ENCODE measurements around the gene SLC23A2.

Gene SLC23A2

GRCh38 chr20:4811661-4812181 is 189.6 kb downstream of the SLC23A2 start:
- TF ChIP-seq MYC (IDR thresholded peaks at IDR 0.05; ENCODE audit: low read depth, low read length) (no peak; the same call in 1 of the 2 replicates), MAX (IDR thresholded peaks at IDR 0.05; ENCODE audit: low read depth, low read length) (peak; percentile 35)
- H3K4me3 ChIP-seq (ENCODE audit: low read depth, low read length): peak overlapping the region; percentile 41

GRCh38 chr20:4811257-4811656 is 190.1 kb downstream of the SLC23A2 start:
- DNase-seq (ENCODE audit: low read depth): no peak
- H3K4me3 ChIP-seq (ENCODE audit: low read depth, low read length): peak overlapping the region; percentile 41
- no peak for TF ChIP-seq MYC (IDR thresholded peaks at IDR 0.05; ENCODE audit: low read depth, low read length)
- TF ChIP-seq POLR2A (IDR thresholded peaks at IDR 0.05; ENCODE audit: extremely low read depth, insufficient read length): no peak
- no peak for TF ChIP-seq MAX (IDR thresholded peaks at IDR 0.05; ENCODE audit: low read depth, low read length)
- no peak for TF ChIP-seq CTCF (IDR thresholded peaks at IDR 0.05; ENCODE audit: low read depth, low read length)

More at GRCh38 chr20:4811661-4812181, 189.6 kb downstream of the SLC23A2 start:
- DNase-seq (ENCODE audit: low read depth): peak; percentile 97

GRCh38 chr20:4810426-4811019 is 190.8 kb downstream of the SLC23A2 start:
- no peak overlapping the region for H3K4me3 ChIP-seq (ENCODE audit: low read depth, low read length)

GRCh38 chr20:4809707-4810106 is 191.6 kb downstream of the SLC23A2 start:
- TF ChIP-seq MAX (IDR thresholded peaks at IDR 0.05; ENCODE audit: low read depth, low read length) (no peak), MYC (IDR thresholded peaks at IDR 0.05; ENCODE audit: low read depth, low read length) (no peak), POLR2A (IDR thresholded peaks at IDR 0.05; ENCODE audit: extremely low read depth, insufficient read length) (no peak), CTCF (IDR thresholded peaks at IDR 0.05; ENCODE audit: low read depth, low read length) (no peak)
- no peak for DNase-seq (ENCODE audit: low read depth)
- H3K4me3 ChIP-seq (ENCODE audit: low read depth, low read length): no peak overlapping the region

More at GRCh38 chr20:4810426-4811019, 190.8 kb downstream of the SLC23A2 start:
- TF ChIP-seq CTCF (IDR thresholded peaks at IDR 0.05; ENCODE audit: low read depth, low read length) (no peak), POLR2A (IDR thresholded peaks at IDR 0.05; ENCODE audit: extremely low read depth, insufficient read length) (no peak), MAX (IDR thresholded peaks at IDR 0.05; ENCODE audit: low read depth, low read length) (no peak)
- DNase-seq (ENCODE audit: low read depth): no peak

- TF ChIP-seq MAX (IDR thresholded peaks at IDR 0.05; ENCODE audit: low read depth, low read length) (no peak), POLR2A (IDR thresholded peaks at IDR 0.05; ENCODE audit: extremely low read depth, insufficient read length) (no peak), MYC (IDR thresholded peaks at IDR 0.05; ENCODE audit: low read depth, low read length) (no peak), CTCF (IDR thresholded peaks at IDR 0.05; ENCODE audit: low read depth, low read length) (no peak)
- no peak for DNase-seq (ENCODE audit: low read depth)
- no peak overlapping the region for H3K4me3 ChIP-seq (ENCODE audit: low read depth, low read length)
Observed at GRCh38 chr20:4808872-4809271, 192.4 kb downstream of the SLC23A2 start.

GRCh38 chr20:4805663-4806449 is 195.5 kb downstream of the SLC23A2 start:
- TF ChIP-seq CTCF (IDR thresholded peaks at IDR 0.05; ENCODE audit: low read depth, low read length): no peak
- no peak for TF ChIP-seq MAX (IDR thresholded peaks at IDR 0.05; ENCODE audit: low read depth, low read length)
- TF ChIP-seq MYC (IDR thresholded peaks at IDR 0.05; ENCODE audit: low read depth, low read length): no peak
- no peak for TF ChIP-seq POLR2A (IDR thresholded peaks at IDR 0.05; ENCODE audit: extremely low read depth, insufficient read length)
- H3K4me3 ChIP-seq (ENCODE audit: low read depth, low read length): no peak overlapping the region
- DNase-seq (ENCODE audit: low read depth): no peak

Measured in NB4 (cell line).